Neuronal stem cell (in vitro differentiated cells): ENCODE results near the gene TTC33.

Source experiments
- DNase-seq: peaks from one replicate; pipeline ENCODE4 v3.0.0-alpha.2; 2013; ENCODE audit warnings: low spot score
- H2AFZ ChIP-seq: one replicate; pipeline ENCODE4 v1.6.1; 2013; ENCODE audit warnings: mild to moderate bottlenecking, low read length, inconsistent platforms
- H2AK5ac ChIP-seq: 2 replicates; pipeline ENCODE4 v1.6.1; 2013; ENCODE audit warnings: low read depth, mild to moderate bottlenecking, inconsistent platforms, low read length, moderate library complexity, mixed read lengths
- H2BK120ac ChIP-seq: 2 replicates; pipeline ENCODE4 v1.6.1; 2013; ENCODE audit warnings: low read depth, mild to moderate bottlenecking, inconsistent platforms, low read length, moderate library complexity, mixed read lengths
- H2BK12ac ChIP-seq: one replicate; pipeline ENCODE4 v1.6.1; 2013; ENCODE audit warnings: low read length, inconsistent platforms
- H2BK15ac ChIP-seq: 2 replicates; pipeline ENCODE4 v1.6.1; 2013; ENCODE audit warnings: mild to moderate bottlenecking, low read length, inconsistent platforms, mixed read lengths
- H2BK5ac ChIP-seq: one replicate; pipeline ENCODE4 v1.6.1; 2013; ENCODE audit warnings: inconsistent platforms, mild to moderate bottlenecking, low read length, moderate library complexity
- H3K14ac ChIP-seq: one replicate; pipeline ENCODE4 v1.6.1; 2013; ENCODE audit warnings: low read length, inconsistent platforms
- H3K18ac ChIP-seq: 2 replicates; pipeline ENCODE4 v1.6.1; 2013; ENCODE audit warnings: low read length, inconsistent platforms
- H3K23ac ChIP-seq: 2 replicates; pipeline ENCODE4 v1.6.1; 2013; ENCODE audit warnings: low read depth, mild to moderate bottlenecking, mixed read lengths, low read length, inconsistent platforms; ENCODE audit not compliant: poor library complexity
- H3K27ac ChIP-seq: replicated peaks from 3 replicates; pipeline ENCODE4 v1.5.1; 2013; ENCODE audit warnings: low read length, inconsistent platforms
- H3K27me3 ChIP-seq, 3 experiments: 2 replicates each; pipeline ENCODE4 v1.6.1; 2013; ENCODE audit warnings: low read length in 3 of 3, mild to moderate bottlenecking in 2 of 3, inconsistent platforms in 1 of 3, low read depth in 1 of 3, mixed read lengths in 1 of 3, moderate library complexity in 1 of 3; ENCODE audit not compliant: control insufficient read depth in 3 of 3, insufficient read depth in 3 of 3
- H3K36me3 ChIP-seq, 2 donors: replicated peaks in 1 of 2; 2 replicates each; pipeline ENCODE4 v1.6.1; 2013; ENCODE audit warnings: low read length in 2 of 2; ENCODE audit not compliant: control insufficient read depth in 2 of 2, insufficient read depth in 2 of 2
- H3K4ac ChIP-seq: 2 replicates; pipeline ENCODE4 v1.6.1; 2013; ENCODE audit warnings: inconsistent platforms, mild to moderate bottlenecking, low read length, moderate library complexity
- H3K4me1 ChIP-seq, 2 donors: 1 replicate in 1 of 2; 2 replicates in 1 of 2; pipeline ENCODE4 v1.6.1; 2013; ENCODE audit warnings: low read length in 2 of 2, low read depth in 1 of 2; ENCODE audit not compliant: control insufficient read depth in 2 of 2, insufficient read depth in 1 of 2
- H3K4me2 ChIP-seq: one replicate; pipeline ENCODE4 v1.6.1; 2013; ENCODE audit warnings: mild to moderate bottlenecking, low read length, inconsistent platforms; ENCODE audit not compliant: insufficient read depth, poor library complexity, severe bottlenecking
- H3K4me3 ChIP-seq, 2 donors: 2 replicates each; pipeline ENCODE4 v1.5.1; 2013; ENCODE audit warnings: low read length in 2 of 2, mild to moderate bottlenecking in 2 of 2, inconsistent platforms in 1 of 2, moderate library complexity in 1 of 2
- H3K79me1 ChIP-seq: one replicate; pipeline ENCODE4 v1.6.1; 2013; ENCODE audit warnings: low read depth, mild to moderate bottlenecking, inconsistent platforms, low read length, moderate library complexity
- H3K9ac ChIP-seq: one replicate; pipeline ENCODE4 v1.6.1; 2013; ENCODE audit warnings: mild to moderate bottlenecking, low read depth, low read length, inconsistent platforms; ENCODE audit not compliant: poor library complexity
- H3K9me3 ChIP-seq, 2 donors: replicated peaks in 1 of 2; 2 replicates each; pipeline versions ENCODE3 to v1.6.1; 2013; ENCODE audit warnings: low read length in 2 of 2, mild to moderate bottlenecking in 2 of 2, inconsistent platforms in 1 of 2, low read depth in 1 of 2, mixed read lengths in 1 of 2, moderate library complexity in 1 of 2; ENCODE audit not compliant: control insufficient read depth in 2 of 2, insufficient read depth in 1 of 2
- H4K8ac ChIP-seq: one replicate; pipeline ENCODE4 v1.6.1; 2013; ENCODE audit warnings: low read depth, mild to moderate bottlenecking, inconsistent platforms, low read length, moderate library complexity
- H4K91ac ChIP-seq: one replicate; pipeline ENCODE4 v1.6.1; 2013; ENCODE audit warnings: low read length, low read depth, mild to moderate bottlenecking, inconsistent platforms; ENCODE audit not compliant: poor library complexity
- WGBS, 2 donors: extraction: QIAGEN DNeasy Blood & Tissue Kit; methylation state at CpG; one replicate each; pipeline ENCODE4 v1.1.7; 2013; ENCODE audit warnings: missing lambda C conversion rate in 2 of 2, mixed read lengths in 1 of 2; ENCODE audit not compliant: insufficient read length in 2 of 2, insufficient replicate concordance in 1 of 2; ENCODE audit errors: extremely low coverage in 2 of 2; 5-methylcytosine and 5-hydroxymethylcytosine counted together

Gene TTC33

GRCh38 chr5:40502736-40503135 is 253.0 kb downstream of the TTC33 start:
- no peak overlapping the region for H2BK15ac ChIP-seq
- H3K4me1 ChIP-seq: no peaks in the 10 kb centered on the region
- no peak overlapping the region for H3K23ac ChIP-seq
- DNase-seq: no peak
- H3K27ac ChIP-seq: no peak overlapping the region
- no peak overlapping the region for H2BK12ac ChIP-seq
- no peak overlapping the region for H4K8ac ChIP-seq
- H3K9ac ChIP-seq: no peak overlapping the region
- no peak overlapping the region for H3K14ac ChIP-seq
- no peaks in the 10 kb centered on the region for H3K9me3 ChIP-seq
- no CpG with 5 or more reads among the region's 3 CpGs for WGBS, 2 donors
- no peak overlapping the region for H2BK5ac ChIP-seq
- H2AFZ ChIP-seq: no peak overlapping the region
- H3K27me3 ChIP-seq: no peaks in the 10 kb centered on the region
- no peak overlapping the region for H3K18ac ChIP-seq
- H3K4me3 ChIP-seq: no peak overlapping the region
- H4K91ac ChIP-seq: no peak overlapping the region
- H3K36me3 ChIP-seq: no peaks in the 10 kb centered on the region
- no peak overlapping the region for H2AK5ac ChIP-seq
- H3K4me2 ChIP-seq: no peak overlapping the region
- H3K79me1 ChIP-seq: no peaks in the 10 kb centered on the region
- H3K4ac ChIP-seq: no peak overlapping the region
- no peak overlapping the region for H2BK120ac ChIP-seq

- H3K4ac ChIP-seq: no peak overlapping the region
- no peak overlapping the region for H2BK120ac ChIP-seq
- H3K23ac ChIP-seq: no peak overlapping the region
- no peak for DNase-seq
- no peak overlapping the region for H3K4me3 ChIP-seq
- H4K8ac ChIP-seq: no peak overlapping the region
- no CpG with 5 or more reads among the region's 4 CpGs for WGBS, 2 donors
- no peak overlapping the region for H4K91ac ChIP-seq
- no peaks in the 10 kb centered on the region for H3K27me3 ChIP-seq
- H3K9me3 ChIP-seq: no peaks in the 10 kb centered on the region
- H3K18ac ChIP-seq: no peak overlapping the region
- H3K79me1 ChIP-seq: no peaks in the 10 kb centered on the region
- no peak overlapping the region for H3K14ac ChIP-seq
- no peak overlapping the region for H3K9ac ChIP-seq
- H3K27ac ChIP-seq: no peak overlapping the region
- no peak overlapping the region for H3K4me2 ChIP-seq
- H3K36me3 ChIP-seq: no peaks in the 10 kb centered on the region
- no peak overlapping the region for H2AFZ ChIP-seq
- H2BK12ac ChIP-seq: no peak overlapping the region
- no peaks in the 10 kb centered on the region for H3K4me1 ChIP-seq
- H2BK15ac ChIP-seq: no peak overlapping the region
- H2AK5ac ChIP-seq: no peak overlapping the region
- no peak overlapping the region for H2BK5ac ChIP-seq
Observed at GRCh38 chr5:40501711-40502444, 253.9 kb downstream of the TTC33 start.

GRCh38 chr5:40499518-40500273 is 256.1 kb downstream of the TTC33 start:
- no CpG with 5 or more reads among the region's 3 CpGs for WGBS, 2 donors

GRCh38 chr5:40499007-40499406 is 256.8 kb downstream of the TTC33 start:
- no peak overlapping the region for H2BK120ac ChIP-seq
- H3K18ac ChIP-seq: no peak overlapping the region
- no peak overlapping the region for H2AK5ac ChIP-seq
- no peak overlapping the region for H2AFZ ChIP-seq
- H3K4me2 ChIP-seq: no peak overlapping the region
- no peak overlapping the region for H3K4me3 ChIP-seq
- WGBS, 2 donors: no CpG with 5 or more reads among the region's 2 CpGs
- H3K27ac ChIP-seq: no peak overlapping the region
- H3K4me1 ChIP-seq: peaks cover 0 to 5% of the 10 kb centered on the region in 2 donors
- no peak overlapping the region for H4K91ac ChIP-seq
- no peak overlapping the region for H4K8ac ChIP-seq
- no peaks in the 10 kb centered on the region for H3K27me3 ChIP-seq
- H3K9me3 ChIP-seq: no peaks in the 10 kb centered on the region
- H3K36me3 ChIP-seq: no peaks in the 10 kb centered on the region
- H3K9ac ChIP-seq: no peak overlapping the region
- no peak overlapping the region for H3K23ac ChIP-seq
- no peak overlapping the region for H3K14ac ChIP-seq
- H3K4ac ChIP-seq: no peak overlapping the region
- H2BK12ac ChIP-seq: no peak overlapping the region
- H2BK5ac ChIP-seq: no peak overlapping the region
- no peaks in the 10 kb centered on the region for H3K79me1 ChIP-seq
- no peak overlapping the region for H2BK15ac ChIP-seq
- DNase-seq: no peak

More at GRCh38 chr5:40499518-40500273, 256.1 kb downstream of the TTC33 start:
- Histone ChIP-seq H3K18ac (no peak overlapping the region), H2AK5ac (no peak overlapping the region), H4K91ac (no peak overlapping the region), H3K79me1 (no peaks in the 10 kb centered on the region), H3K36me3 (no peaks in the 10 kb centered on the region), H3K4me3 (no peak overlapping the region), H3K4me2 (no peak overlapping the region), H2BK5ac (no peak overlapping the region), H3K14ac (no peak overlapping the region), H3K9me3 (no peaks in the 10 kb centered on the region), H3K4ac (no peak overlapping the region), H3K27ac (no peak overlapping the region), H2AFZ (no peak overlapping the region), H3K4me1 (peaks cover 0 to 5% of the 10 kb centered on the region in 2 donors), H2BK15ac (no peak overlapping the region), H3K23ac (no peak overlapping the region), H3K27me3 (no peaks in the 10 kb centered on the region), H2BK12ac (no peak overlapping the region), H3K9ac (no peak overlapping the region), H2BK120ac (no peak overlapping the region), H4K8ac (no peak overlapping the region)
- no peak for DNase-seq
